Adipose tissue (tissue), 3 donors: Measurements from ENCODE around the gene TRIM52. TPM values are rescaled to one million over a fixed set of nuclear protein-coding genes. Genes with fewer than 3 reads are reported as not detected.
"Not testable (repeated sequence)": the region's sequence is repeated elsewhere in the genome, so short reads cannot be mapped to it uniquely, and the experiment has no call there.

Source experiments
- H3K27ac ChIP-seq: one replicate; pipeline ENCODE4 v1.5.1; 2013; ENCODE audit warnings: low read depth, low read length
- WGBS, 3 donors: extraction: QIAGEN DNeasy Blood & Tissue Kit; methylation state at CpG; one replicate each; pipeline ENCODE4 v1.1.7; 2013; 5-methylcytosine and 5-hydroxymethylcytosine counted together
- polyA plus RNA-seq, 3 donors: library from polyadenylated mRNA; stranded (reverse); fragments of 200-250 nt; gene quantifications; one replicate each; pipeline ENCODE4 v1.2.3, GENCODE V29; 2013
- donor health status: healthy with polysubstance abuse.
- donor health status: Bipolar disorder and iron deficiency.
- donor health status: healthy.

The TRIM52 gene
- polyA plus RNA-seq: 1 to 10 TPM; 6.7 to 8.3 (median 7.3) TPM

DNA sequence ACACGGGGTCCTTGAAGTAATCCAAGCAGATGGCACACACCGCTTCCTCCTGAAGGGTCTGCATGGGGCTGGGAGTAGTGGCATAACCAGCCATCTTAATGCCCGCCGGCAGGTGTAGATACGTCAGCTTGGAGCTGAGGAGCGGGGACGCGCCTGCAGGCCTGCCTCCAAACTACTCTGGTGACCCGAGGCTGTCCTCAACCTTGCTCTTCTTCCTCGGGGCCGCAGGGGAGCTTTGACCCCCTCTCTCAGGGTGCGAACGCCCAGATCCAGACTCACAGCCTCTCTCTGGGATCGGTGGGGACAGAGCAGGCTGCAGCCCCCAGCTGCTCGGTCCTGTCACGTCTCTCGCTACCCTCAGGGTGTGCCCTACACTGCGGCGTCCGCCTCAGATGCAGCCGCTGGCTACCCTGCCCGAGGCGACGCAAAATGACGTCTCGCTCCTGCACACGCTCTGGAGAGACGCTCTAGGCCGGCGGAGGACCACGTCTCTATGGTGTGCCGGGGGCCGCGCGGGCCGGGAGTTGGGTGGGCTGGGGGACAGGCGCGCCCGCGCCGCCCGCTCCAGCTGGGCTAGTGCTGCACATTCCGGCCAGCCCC is at the start of gene TRIM52:
Gene TRIM52, minus strand, starts transcription at position 424 of the 600 bp plus-strand sequence. Its CDS starts 330 bp downstream, at position 94.
- H3K27ac ChIP-seq: peak within 1 kb of the TSS; percentile 97
- WGBS, 3 donors: 0 to 1% (median 0%) methylated on average over 37 to 43 of the region's 43 CpGs

- H3K27ac ChIP-seq: not testable (repeated sequence)
- 76 to 89% (median 85%) methylated on average over 1 of the region's 1 CpG for WGBS, 3 donors
Observed at GRCh38 chr5:181287331-181287730, 26.4 kb upstream of the TRIM52 start.

GRCh38 chr5:181285962-181286705 is 25.2 kb upstream of the TRIM52 start:
- 91 to 96% (median 94%) methylated on average over 10 of the region's 10 CpGs for WGBS, 3 donors
- not testable (repeated sequence) for H3K27ac ChIP-seq

DNA sequence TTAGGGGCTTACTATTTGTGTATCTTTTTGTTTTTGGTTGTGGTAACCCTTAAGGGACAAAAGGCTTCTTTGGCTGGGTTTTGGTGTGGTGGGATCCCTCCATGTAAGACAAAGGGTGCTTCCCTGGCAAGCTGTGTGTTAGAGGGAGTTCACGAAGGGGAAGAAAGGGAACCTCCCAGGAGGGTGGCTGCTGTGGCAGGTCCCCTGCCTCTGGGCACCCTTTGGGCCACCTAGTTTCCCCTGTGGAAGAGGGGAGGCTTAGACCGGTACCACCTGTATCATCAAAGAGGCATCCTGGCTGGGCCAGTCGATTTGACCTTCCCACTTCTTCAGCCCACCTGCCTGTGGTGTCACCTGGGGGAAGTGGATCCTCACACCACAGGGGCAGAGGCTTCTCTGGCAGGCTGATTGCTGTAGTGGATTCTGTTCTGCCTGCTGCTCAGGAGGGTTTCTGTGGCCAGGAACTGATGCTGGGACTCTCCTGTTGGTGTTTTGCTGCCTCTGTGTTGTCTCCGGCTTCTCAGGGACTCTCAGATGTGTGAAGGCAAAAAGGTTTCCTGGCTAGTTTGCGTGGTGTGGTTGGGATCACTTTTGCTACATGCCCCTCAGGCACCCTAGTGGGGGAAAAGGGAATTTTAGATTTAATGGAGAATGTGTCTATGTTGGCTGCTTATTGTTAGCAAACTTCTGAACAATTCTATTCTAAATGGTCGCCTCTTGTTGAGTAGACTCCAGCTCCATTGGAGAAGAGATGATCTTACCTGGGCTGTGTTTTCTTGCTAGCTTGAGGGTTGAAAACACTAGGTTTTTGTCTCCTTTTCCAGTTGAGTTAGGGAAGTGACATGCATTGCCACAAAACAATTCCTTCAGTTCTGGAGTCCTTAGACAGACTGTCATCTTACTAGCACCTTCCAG is 23.2 kb upstream of the TRIM52 start:
- H3K27ac ChIP-seq: not testable (repeated sequence)
- WGBS, 3 donors: 64 to 71% (median 66%) methylated on average over 4 to 5 of the region's 6 CpGs

DNA sequence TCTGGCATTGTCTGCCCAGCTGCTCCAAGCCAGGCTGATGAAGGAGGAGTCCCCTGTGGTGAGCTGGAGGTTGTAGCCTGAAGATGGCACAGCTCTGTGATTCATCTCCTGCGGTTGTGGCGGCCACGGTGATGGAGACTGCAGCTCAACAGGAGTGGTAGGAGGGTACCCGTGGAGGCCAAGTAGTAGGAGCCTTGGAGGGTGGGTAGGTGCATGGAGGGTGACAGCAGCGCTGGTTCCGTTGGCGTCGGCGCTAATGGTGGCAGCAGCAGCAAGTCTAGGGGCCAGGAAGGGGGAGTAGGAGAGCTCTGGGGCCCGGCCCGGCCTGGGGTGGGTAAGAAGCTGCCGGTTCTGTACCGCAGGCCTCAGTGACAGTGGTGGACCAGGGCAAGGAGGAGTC is 22.4 kb upstream of the TRIM52 start:
- H3K27ac ChIP-seq: no peak overlapping the region
- WGBS, 3 donors: 77 to 85% (median 83%) methylated on average over 12 to 13 of the region's 13 CpGs

DNA sequence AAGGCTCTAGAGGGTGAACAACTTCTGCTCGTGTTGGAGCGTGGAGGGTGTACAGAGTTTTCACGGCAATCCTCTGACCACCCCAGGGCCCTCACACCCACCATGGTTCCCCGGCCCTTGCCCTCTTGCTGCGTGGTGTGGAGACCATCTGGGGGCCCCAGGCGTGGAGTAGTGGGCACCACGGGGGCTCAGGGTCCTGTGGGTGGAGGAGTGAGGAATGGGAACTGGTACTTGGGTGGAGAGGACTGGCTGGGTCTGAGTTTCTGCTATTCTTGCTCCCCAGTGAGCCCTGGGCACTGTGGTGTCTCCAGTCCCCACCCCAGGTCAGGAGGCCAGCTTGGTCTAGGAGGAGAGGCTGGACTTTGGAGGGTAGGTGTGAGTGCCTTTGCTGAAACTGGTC is 21.9 kb upstream of the TRIM52 start:
- 88 to 90% (median 89%) methylated on average over 7 of the region's 7 CpGs for WGBS, 3 donors
- H3K27ac ChIP-seq: no peak overlapping the region

GRCh38 chr5:181282415-181282814 is 21.5 kb upstream of the TRIM52 start:
- 80 to 89% (median 88%) methylated on average over 15 to 16 of the region's 16 CpGs for WGBS, 3 donors
- H3K27ac ChIP-seq: not testable (repeated sequence)

DNA sequence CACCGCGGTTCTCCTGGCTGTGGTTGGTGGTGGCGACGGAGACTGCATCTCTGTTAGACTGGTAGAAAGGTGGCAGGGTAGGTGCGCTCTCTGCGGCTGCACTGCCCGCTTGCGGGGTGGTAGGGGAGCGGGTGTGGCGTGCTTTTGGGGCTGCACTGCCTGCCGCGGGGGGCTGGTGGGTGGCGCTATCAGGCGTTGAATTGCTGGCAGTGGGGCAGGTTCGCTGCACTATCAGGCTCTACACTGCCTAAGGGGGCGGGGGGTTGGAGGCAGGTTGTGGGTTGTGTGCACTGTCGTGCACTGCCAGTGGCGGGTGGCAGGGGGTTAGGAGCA is 21.0 kb upstream of the TRIM52 start:
- WGBS, 3 donors: 90 to 94% (median 91%) methylated on average over 18 of the region's 18 CpGs
- no peak overlapping the region for H3K27ac ChIP-seq

DNA sequence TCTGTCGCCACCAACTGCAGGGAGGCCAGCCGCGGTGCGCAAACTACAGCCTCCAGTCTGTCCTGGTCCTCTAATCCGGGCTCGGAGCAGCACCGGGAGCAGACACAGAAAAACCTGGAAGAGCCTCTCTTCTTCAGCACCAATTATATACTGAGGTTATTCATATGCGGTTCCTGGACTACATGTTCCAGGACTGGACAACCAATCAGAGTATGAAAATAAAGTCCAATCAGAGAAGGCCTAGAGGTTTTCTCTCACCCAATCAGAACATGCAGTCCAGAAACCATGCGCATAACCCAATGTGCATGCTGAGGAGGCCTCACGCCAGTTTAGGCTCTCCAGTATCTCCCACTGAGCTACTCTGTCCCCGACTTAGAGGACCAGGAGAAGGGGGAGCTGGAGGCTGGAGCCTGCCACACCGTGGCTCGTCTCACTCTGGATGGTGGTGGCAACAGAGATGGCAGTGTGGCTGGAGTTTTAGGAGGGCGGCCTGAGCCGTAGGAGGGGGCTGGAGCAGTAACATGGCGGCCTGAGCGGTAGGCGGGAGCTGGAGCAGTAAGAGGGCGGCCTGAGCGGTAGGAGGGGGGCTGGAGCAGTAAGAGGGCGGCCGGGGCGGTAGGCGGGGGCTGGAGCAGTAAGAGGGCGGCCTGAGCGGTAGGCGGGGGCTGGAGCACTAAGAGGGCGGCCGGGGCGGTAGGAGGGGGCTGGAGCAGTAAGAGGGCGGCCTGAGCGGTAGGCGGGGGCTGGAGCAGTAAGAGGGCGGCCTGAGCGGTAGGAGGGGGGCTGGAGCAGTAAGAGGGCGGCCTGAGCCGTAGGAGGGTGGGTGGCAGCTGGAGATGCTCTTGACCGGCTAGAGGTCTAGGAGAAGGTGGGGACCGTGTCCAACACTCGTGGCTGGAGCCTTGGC is 20.4 kb upstream of the TRIM52 start:
- H3K27ac ChIP-seq: no peak overlapping the region
- 89 to 95% (median 92%) methylated on average over 40 of the region's 40 CpGs for WGBS, 3 donors

GRCh38 chr5:181280251-181280762 is 19.4 kb upstream of the TRIM52 start:
- WGBS, 3 donors: 82 to 91% (median 91%) methylated on average over 7 of the region's 7 CpGs
- no peak overlapping the region for H3K27ac ChIP-seq

DNA sequence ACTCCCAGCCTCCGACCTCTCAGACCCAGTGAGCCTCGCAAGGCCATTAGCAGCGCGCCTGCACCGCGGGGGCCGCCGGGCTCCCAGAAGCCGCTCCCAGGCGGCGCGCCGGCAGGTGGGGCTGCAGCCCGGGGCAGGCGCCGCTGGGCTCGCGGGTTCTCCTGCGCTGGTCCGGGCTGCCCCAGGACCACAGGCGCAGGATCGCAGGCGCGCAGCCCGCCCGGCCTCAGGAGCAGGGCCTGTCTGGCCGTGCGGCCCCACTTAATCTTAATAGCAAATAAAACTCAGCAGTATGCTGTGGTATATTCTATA is 12.4 kb upstream of the TRIM52 start:
- 18 to 53% (median 45%) methylated on average over 27 to 28 of the region's 28 CpGs for WGBS, 3 donors
- H3K27ac ChIP-seq: not testable (repeated sequence)

DNA sequence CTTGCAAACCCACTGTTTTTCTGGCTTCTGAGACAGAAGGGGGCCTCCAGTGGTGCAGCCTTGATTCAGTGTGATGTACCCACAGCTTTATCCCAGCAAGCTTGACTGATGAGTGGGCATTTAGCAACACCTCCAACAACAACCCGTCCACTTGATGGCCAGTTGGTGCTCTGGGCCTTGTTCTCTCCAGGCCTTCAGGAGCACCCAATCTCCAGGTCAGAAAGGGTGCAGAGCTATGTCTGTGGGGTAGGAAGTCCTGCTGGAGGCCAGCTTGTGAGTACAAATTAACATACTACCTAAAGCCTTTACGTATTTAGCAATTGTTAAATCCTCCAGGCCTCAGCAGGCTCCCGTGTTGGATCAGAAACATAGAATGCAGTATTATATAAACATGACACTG is 10.1 kb upstream of the TRIM52 start:
- WGBS, 3 donors: 88 to 94% (median 91%) methylated on average over 3 of the region's 3 CpGs

DNA sequence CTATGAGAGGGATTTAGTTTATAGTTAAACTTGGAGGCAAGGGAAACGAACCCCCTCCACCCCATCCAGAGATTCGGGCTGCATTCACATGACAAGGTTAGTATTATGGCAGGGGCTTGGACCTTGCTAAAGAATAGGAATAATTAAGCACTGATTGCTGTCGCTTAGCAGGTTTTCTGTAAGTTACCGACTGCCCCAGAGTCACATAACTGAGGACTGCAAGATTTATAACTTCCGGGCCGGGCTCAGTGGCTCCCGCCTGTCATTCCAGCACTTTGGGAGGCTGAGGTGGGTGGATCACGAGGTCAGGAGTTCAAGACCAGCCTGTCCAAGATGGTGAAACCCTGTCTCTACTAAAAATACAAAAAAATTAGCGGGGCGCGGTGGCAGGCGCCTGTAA is 7.0 kb upstream of the TRIM52 start:
- 78 to 87% (median 85%) methylated on average over 12 of the region's 12 CpGs for WGBS, 3 donors
- H3K27ac ChIP-seq: not testable (repeated sequence)

More for the DNA sequence above, 10.1 kb upstream of the TRIM52 start:
- H3K27ac ChIP-seq: no peak overlapping the region

DNA sequence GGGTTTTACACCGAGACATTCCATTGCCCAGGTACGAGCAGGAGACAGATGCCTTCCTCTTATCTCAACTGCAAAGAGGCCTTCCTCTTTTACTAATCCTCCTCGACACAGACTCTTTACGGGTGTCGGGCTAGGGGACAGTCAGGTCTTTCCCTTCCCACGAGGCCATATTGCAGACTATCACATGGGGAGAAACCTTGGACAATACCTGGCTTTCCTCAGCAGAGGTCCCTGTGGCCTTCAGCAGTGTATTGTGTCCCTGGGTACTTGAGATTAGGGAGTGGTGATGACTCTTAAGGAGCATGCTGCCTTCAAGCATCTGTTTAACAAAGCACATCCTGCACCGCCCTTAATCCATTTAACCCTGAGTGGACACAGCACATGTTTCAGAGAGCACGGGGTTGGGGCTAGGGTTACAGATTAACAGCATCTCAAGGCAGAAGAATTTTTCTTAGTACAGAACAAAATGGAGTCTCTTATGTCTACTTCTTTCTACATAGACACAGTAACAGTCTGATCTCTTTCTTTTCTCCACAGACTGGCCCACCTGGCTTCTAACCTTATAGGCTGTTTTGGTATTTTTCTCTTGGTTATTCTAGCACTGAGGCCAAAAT is 6.5 kb upstream of the TRIM52 start:
- 59 to 67% (median 65%) methylated on average over 8 of the region's 8 CpGs for WGBS, 3 donors

DNA sequence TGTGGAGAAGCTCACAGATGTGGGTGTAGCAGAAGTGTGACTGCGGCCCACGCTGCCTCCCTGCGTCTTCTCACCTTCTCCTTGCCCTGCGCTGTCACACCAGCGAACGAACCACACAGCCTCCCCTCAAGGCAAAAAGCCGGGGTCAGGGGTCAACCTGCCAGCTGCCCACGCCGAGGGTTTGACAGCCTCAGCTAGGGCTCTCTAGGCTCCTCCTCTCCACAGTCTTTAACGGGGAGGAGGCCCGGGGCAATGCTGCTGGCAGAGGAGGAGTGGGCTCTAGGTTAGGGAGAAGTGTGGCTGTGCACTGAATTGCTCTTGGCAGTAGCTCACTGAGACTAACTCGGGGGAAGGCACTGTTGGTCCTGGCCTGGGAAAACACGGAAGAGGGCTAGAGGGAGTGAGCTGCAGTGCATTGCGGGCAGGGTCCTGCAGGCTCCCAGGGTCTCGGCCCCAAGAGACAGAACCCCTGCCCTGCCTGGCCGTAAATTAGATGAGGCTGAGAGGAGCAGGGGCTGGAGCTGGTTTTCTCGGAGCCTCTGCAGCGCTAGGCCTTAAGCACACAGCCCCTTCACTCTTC is 4.2 kb upstream of the TRIM52 start:
- H3K27ac ChIP-seq: no peak overlapping the region
- WGBS, 3 donors: 79 to 83% (median 80%) methylated on average over 18 of the region's 18 CpGs

More for the DNA sequence above, 6.5 kb upstream of the TRIM52 start:
- not testable (repeated sequence) for H3K27ac ChIP-seq

DNA sequence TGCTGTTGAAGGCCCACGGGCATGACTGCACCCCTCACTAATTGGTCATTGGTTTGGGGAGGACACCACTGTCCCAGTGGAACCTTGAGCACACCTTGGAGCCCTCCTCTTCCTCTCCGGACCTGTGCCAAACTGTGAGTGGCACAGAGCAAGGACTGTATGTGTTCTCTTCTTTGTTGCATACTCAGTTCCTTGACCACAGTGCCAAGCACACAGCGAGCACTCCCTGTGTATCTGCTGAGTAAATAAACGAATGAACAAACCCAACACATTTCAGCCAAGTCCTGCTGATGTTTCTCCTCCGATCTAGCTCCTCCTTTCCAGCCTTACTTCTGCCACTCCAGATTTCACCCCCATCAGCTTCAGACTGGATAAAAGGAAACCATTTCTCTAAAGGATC is 2.7 kb upstream of the TRIM52 start:
- WGBS, 3 donors: 61 to 80% (median 66%) methylated on average over 5 of the region's 5 CpGs
- no peak overlapping the region for H3K27ac ChIP-seq

DNA sequence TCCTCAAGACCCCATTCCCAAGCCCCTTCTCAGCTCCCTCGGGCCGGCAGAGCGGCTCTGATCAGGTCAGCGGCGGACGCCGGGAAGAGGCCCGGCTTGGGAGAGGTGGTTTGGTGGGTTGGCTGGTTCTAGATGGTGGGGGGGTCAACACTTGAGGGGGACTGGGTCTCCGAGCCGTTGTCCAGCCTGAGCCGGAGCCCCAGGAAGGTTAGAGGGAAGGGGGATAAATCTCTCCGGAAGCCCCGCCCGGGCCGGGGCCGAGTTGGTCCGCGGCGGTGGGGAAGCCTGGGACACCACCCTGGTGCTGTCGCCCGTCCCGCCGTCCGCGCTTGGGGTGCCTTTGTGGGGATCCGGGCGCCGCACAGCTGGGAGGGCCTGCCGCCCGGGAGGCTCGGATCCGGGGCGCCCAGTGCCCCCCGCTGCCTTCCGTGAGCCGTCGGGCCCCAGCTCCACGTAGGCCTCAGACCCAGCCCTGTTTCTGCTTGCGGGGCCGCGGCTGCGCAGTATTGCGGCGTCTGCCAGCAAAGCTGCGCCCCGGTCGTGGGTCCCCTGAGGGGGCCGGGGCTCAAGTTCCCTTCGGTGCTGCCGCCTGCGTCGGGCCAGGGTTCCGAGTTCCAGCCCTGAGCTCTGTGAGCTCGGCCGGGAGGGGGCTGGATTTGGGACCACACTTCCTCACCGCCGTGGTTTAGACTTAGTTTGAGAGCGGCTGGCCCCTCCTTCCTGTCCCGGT is 542 bp upstream of the TRIM52 start:
- H3K27ac ChIP-seq: peak overlapping the region; percentile 97
- WGBS, 3 donors: 0% methylated on average over 32 to 59 of the region's 59 CpGs
